ENCODE results near the gene BATF.

Gene BATF

GRCh38 chr14:75553761-75554364 is 31.6 kb downstream of the BATF start:
- H3K79me2 ChIP-seq = no peaks in the 10 kb centered on the region
- no peak overlapping the region for H2AFZ ChIP-seq
- no peak overlapping the region for H3K4me2 ChIP-seq (ENCODE audit: low read length)
- H3K27ac ChIP-seq = no peak overlapping the region
- no peaks in the 10 kb centered on the region for H3K9me3 ChIP-seq (ENCODE audit: control insufficient read depth, low read length)
- H3K4me1 ChIP-seq = peaks cover 37% of the 10 kb centered on the region
- H3K36me3 ChIP-seq (ENCODE audit: control insufficient read depth, insufficient read depth, low read length) = no peaks in the 10 kb centered on the region
- H3K27me3 ChIP-seq (ENCODE audit: control insufficient read depth, insufficient read depth, low read length) = no peaks in the 10 kb centered on the region
- no peak overlapping the region for H3K4me3 ChIP-seq (ENCODE audit: low read depth, low read length)
- no peak for TF ChIP-seq CTCF (IDR thresholded peaks at IDR 0.05)
- H3K9ac ChIP-seq = no peak overlapping the region

GRCh38 chr14:75554482-75554881 is 32.2 kb downstream of the BATF start:
- Histone ChIP-seq H3K79me2 (no peaks in the 10 kb centered on the region), H3K4me3 (ENCODE audit: low read depth, low read length) (no peak overlapping the region), H3K27ac (no peak overlapping the region), H2AFZ (peak overlapping the region; percentile 40), H3K9me3 (ENCODE audit: control insufficient read depth, low read length) (no peaks in the 10 kb centered on the region), H3K9ac (no peak overlapping the region), H3K4me1 (peaks cover 32% of the 10 kb centered on the region), H3K4me2 (ENCODE audit: low read length) (no peak overlapping the region), H3K27me3 (ENCODE audit: control insufficient read depth, insufficient read depth, low read length) (no peaks in the 10 kb centered on the region), H3K36me3 (ENCODE audit: control insufficient read depth, insufficient read depth, low read length) (no peaks in the 10 kb centered on the region)
- no peak for TF ChIP-seq CTCF (IDR thresholded peaks at IDR 0.05)

GRCh38 chr14:75558440-75558839 is 36.2 kb downstream of the BATF start:
- Histone ChIP-seq H3K79me2 (no peaks in the 10 kb centered on the region), H2AFZ (no peak overlapping the region), H3K4me1 (peaks cover 41% of the 10 kb centered on the region), H3K27ac (no peak overlapping the region), H3K27me3 (ENCODE audit: control insufficient read depth, insufficient read depth, low read length) (no peaks in the 10 kb centered on the region), H3K4me3 (ENCODE audit: low read depth, low read length) (no peak overlapping the region), H3K36me3 (ENCODE audit: control insufficient read depth, insufficient read depth, low read length) (no peaks in the 10 kb centered on the region), H3K4me2 (ENCODE audit: low read length) (no peak overlapping the region), H3K9ac (no peak overlapping the region), H3K9me3 (ENCODE audit: control insufficient read depth, low read length) (no peaks in the 10 kb centered on the region)
- no peak for TF ChIP-seq CTCF (IDR thresholded peaks at IDR 0.05)

GRCh38 chr14:75559045-75559444 is 36.8 kb downstream of the BATF start:
- Histone ChIP-seq H3K4me3 (ENCODE audit: low read depth, low read length) (no peak overlapping the region), H3K79me2 (no peaks in the 10 kb centered on the region), H3K4me2 (ENCODE audit: low read length) (no peak overlapping the region), H3K4me1 (peaks cover 43% of the 10 kb centered on the region), H3K36me3 (ENCODE audit: control insufficient read depth, insufficient read depth, low read length) (no peaks in the 10 kb centered on the region), H3K27ac (no peak overlapping the region), H3K9ac (no peak overlapping the region), H3K27me3 (ENCODE audit: control insufficient read depth, insufficient read depth, low read length) (no peaks in the 10 kb centered on the region), H3K9me3 (ENCODE audit: control insufficient read depth, low read length) (no peaks in the 10 kb centered on the region), H2AFZ (no peak overlapping the region)
- TF ChIP-seq CTCF (IDR thresholded peaks at IDR 0.05) = no peak

All from parathyroid adenoma (tissue), 2 donors.